A549 treated with dexamethasone at 1 μM for 4 hours (cell line): Measurements from ENCODE around the gene OR8K5. TPM values are rescaled to one million over a fixed set of nuclear protein-coding genes. Genes with fewer than 3 reads are reported as not detected.

Source experiments
- total RNA-seq: library from RNA; stranded (reverse); fragments of 200-300 nt; extraction: Qiagen RNA extraction; gene quantifications from 5 replicates; pipeline ENCODE4 v1.2.3, GENCODE V29; 2022

Gene OR8K5, protein sequence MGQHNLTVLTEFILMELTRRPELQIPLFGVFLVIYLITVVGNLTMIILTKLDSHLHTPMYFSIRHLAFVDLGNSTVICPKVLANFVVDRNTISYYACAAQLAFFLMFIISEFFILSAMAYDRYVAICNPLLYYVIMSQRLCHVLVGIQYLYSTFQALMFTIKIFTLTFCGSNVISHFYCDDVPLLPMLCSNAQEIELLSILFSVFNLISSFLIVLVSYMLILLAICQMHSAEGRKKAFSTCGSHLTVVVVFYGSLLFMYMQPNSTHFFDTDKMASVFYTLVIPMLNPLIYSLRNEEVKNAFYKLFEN
- total RNA-seq = not detected in 5 replicates

DNA sequence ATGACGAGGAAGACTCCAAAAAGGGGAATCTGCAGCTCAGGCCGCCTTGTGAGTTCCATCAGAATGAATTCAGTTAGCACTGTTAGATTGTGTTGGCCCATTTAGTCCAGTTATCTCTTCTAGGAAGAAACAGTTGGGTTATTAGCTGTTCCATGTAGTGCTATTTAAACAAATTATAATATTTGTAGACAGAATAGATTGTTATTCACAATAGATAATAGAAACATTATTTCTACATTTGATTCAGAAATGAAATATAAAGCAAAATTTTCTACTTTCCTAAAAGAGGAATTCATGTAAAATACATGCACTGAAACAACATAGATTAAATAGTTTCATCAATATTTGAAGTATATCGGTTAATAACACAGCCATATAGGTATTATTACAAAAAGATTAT is at the start of gene OR8K5:
TSS of gene OR8K5 (minus strand) at position 101 of the 400 bp plus-strand sequence. CDS start at position 101, 0 bp downstream.

DNA sequence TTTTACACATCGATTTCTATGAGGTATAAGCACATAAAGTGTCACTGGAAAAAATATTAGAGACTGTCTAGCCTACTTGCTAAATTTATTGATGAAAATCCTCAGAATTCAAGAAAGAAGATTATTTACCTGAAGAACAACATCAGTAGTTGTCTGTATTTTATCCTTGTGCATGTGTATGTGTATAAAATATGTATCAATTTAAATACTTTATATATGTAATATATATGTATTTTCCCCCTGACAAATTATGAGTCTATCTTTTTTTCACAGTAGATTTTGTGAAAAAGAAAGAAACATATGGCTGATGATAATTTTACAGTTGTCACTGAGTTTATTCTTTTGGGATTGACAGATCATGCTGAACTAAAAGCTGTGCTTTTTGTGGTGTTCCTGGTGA is 16.2 kb upstream of the OR8K5 start, which contains the start of gene OR5J2:
TSS of gene OR5J2 (plus strand) at position 301 of the 400 bp plus-strand sequence. CDS start at position 301, 0 bp downstream.

DNA sequence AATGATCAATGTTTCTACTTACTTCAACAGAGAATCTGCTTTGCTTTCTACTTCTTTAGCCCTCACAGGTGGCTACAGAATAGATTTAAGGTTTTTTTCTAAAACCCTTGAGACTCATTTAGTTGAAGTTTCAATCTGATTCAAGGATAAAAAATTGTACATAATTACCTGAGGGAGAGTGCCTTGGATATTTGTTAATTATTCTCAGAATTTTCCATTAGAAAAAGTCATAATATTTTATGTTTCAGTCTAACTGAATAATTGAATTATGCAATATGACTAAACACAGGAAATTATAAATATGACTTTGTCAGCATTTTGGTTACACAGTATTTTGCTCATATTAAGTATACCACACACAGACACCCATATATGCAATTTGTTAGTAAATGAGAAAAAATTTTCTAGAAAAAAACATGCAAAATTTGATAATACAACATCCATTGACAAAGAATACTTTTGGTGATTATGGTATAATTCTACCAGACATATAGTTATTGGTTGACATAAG is 19.9 kb downstream of the OR8K5 start, which contains the start of gene OR8J3:
TSS of gene OR8J3 (minus strand) at position 51 of the 511 bp plus-strand sequence. CDS start 2,483 bp downstream, outside the sequence.

DNA sequence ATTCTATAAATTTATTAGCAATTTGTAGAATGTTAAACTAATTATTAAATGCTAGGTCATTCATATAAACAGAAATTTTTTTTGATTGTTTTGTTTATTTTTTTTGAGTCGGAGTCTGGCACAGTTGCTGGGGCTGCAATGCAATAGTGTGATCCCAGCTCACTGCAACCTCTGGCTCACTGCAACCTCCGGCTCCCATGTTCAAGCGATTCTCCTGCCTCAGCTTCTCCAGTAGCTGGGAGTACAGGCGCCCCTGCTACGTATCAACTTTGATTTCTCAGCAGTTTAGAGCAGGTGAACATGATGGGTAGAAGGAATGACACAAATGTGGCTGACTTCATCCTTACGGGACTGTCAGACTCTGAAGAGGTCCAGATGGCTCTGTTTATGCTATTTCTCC is 38.0 kb downstream of the OR8K5 start, which contains the start of gene OR8H3:
TSS of gene OR8H3 (plus strand) at position 301 of the 400 bp plus-strand sequence. CDS start at position 301, 0 bp downstream.

Other genes with a start within 250 kb of the OR8K5 start
- gene OR5W2, start 245.7 kb downstream of the OR8K5 start, total RNA-seq = not detected in 5 replicates
- not detected in 5 replicates for gene OR5I1, start 223.9 kb downstream of the OR8K5 start, total RNA-seq
- not detected in 5 replicates for gene OR10AG1, start 190.4 kb downstream of the OR8K5 start, total RNA-seq
- not detected in 5 replicates for gene OR5F1, start 165.7 kb downstream of the OR8K5 start, total RNA-seq
- not detected in 5 replicates for gene OR5AS1, start 132.7 kb downstream of the OR8K5 start, total RNA-seq
- gene OR8I2, start 67.0 kb downstream of the OR8K5 start, total RNA-seq = not detected in 5 replicates
- not detected in 5 replicates for gene OR8H2, start 56.6 kb downstream of the OR8K5 start, total RNA-seq
- not detected in 5 replicates for gene OR8H3, start 37.9 kb downstream of the OR8K5 start, total RNA-seq
- gene OR8J3, start 20.1 kb downstream of the OR8K5 start, total RNA-seq = not detected in 5 replicates
- gene OR5J2, start 16.3 kb upstream of the OR8K5 start, total RNA-seq = not detected in 5 replicates
- not detected in 5 replicates for gene OR5T2, start 73.9 kb upstream of the OR8K5 start, total RNA-seq
- gene OR5T3, start 91.9 kb upstream of the OR8K5 start, total RNA-seq = not detected in 5 replicates
- not detected in 5 replicates for gene OR5T1, start 113.8 kb upstream of the OR8K5 start, total RNA-seq
- gene OR8H1, start 131.9 kb upstream of the OR8K5 start, total RNA-seq = not detected in 5 replicates
- gene OR8K3, start 154.8 kb upstream of the OR8K5 start, total RNA-seq = not detected in 5 replicates
- not detected in 5 replicates for gene OR8K1, start 185.7 kb upstream of the OR8K5 start, total RNA-seq
- not detected in 5 replicates for gene OR8J1, start 194.0 kb upstream of the OR8K5 start, total RNA-seq
- not detected in 5 replicates for gene OR8U1, start 215.3 kb upstream of the OR8K5 start, total RNA-seq